Hindlimb muscle (tissue), 1 donor: ENCODE measurements around the gene LRMDA. TPM values are rescaled to one million over a fixed set of nuclear protein-coding genes. Genes with fewer than 3 reads are reported as not detected.

ENCODE experiments used
- DNase-seq: peaks from one replicate; pipeline ENCODE4 v3.0.0-alpha.2; 2013
- polyA plus RNA-seq: library from polyadenylated mRNA; unstranded; fragments of 120-200 nt; gene quantifications from one replicate; pipeline ENCODE4 v1.2.1, GENCODE V29; 2013; ENCODE audit not compliant: insufficient read length

LRMDA gene
- polyA plus RNA-seq, 1 donor, result 6.6 TPM

- DNase-seq, result peak; percentile 26
Measured at GRCh38 chr10:75402486-75403143, 28.8 kb upstream of the LRMDA start.

- DNase-seq, result peak; percentile 46
Measured at GRCh38 chr10:75403144-75403938, 28.1 kb upstream of the LRMDA start.

GRCh38 chr10:75403939-75404814, 27.2 kb upstream of the LRMDA start:
- no peak for DNase-seq

- DNase-seq, result no peak
Measured at GRCh38 chr10:75404815-75405597, 26.4 kb upstream of the LRMDA start.

- no peak for DNase-seq
Measured at GRCh38 chr10:75405598-75406461, 25.6 kb upstream of the LRMDA start.

GRCh38 chr10:75406462-75407223, 24.8 kb upstream of the LRMDA start:
- no peak for DNase-seq

- DNase-seq, result no peak
Measured at GRCh38 chr10:75407224-75407712, 24.2 kb upstream of the LRMDA start.

GRCh38 chr10:75407713-75408508, 23.5 kb upstream of the LRMDA start:
- DNase-seq, result peak; percentile 62

- DNase-seq, result no peak
Measured at GRCh38 chr10:75408509-75408875, 22.9 kb upstream of the LRMDA start.

GRCh38 chr10:75408911-75409885, 22.2 kb upstream of the LRMDA start:
- DNase-seq, result peak; percentile 61

GRCh38 chr10:75410132-75411005, 21.1 kb upstream of the LRMDA start:
- peak; percentile 52 for DNase-seq

- DNase-seq, result no peak
Measured at GRCh38 chr10:75414527-75414926, 16.9 kb upstream of the LRMDA start.

- DNase-seq, result no peak
Measured at GRCh38 chr10:75417522-75417927, 13.9 kb upstream of the LRMDA start.

GRCh38 chr10:75418293-75418692, 13.1 kb upstream of the LRMDA start:
- no peak for DNase-seq

GRCh38 chr10:75418712-75419111, 12.7 kb upstream of the LRMDA start:
- no peak for DNase-seq

GRCh38 chr10:75422913-75423312, 8.5 kb upstream of the LRMDA start:
- no peak for DNase-seq

GRCh38 chr10:75424571-75424970, 6.9 kb upstream of the LRMDA start:
- DNase-seq, result no peak
